ENCODE data around the gene CRELD1. TPM values are rescaled to one million over a fixed set of nuclear protein-coding genes. Genes with fewer than 3 reads are reported as not detected.
A peak's percentile ranks its signal among the peaks of the same experiment; 100 is the strongest.

Gene CRELD1
- total RNA-seq, 4 donors from 2014 or later = 7.1 to 36.8 (median 18.9) TPM

DNA sequence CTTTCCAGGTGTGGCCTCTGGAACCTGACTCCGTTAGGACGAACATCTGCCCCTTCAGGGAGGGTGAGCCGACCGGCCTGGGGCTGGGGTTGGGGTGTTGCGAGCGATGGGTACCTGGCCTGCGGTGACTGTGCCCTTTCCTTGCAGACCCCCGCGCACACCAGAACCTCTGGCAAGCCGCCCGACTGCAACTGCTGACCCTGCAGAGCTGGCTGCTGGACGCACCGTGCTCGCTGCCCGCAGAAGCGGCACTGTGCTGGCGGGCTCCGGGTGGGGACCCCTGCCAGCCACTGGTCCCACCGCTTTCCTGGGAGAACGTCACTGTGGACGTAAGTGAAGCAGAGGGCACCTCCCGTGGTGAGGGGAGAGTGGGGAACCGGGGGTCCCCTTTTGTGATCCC lies 5.5 kb upstream of the CRELD1 start:
- in situ Hi-C loops (cut with MboI; ENCODE audit: low pct_ligation_motif_present in 1 of 4, low pct_unique_long_range_greater_than_20kb in 1 of 4, low sequenced_read_pairs in 3 of 4) (no loop called here), intact Hi-C loops (cut with DNase I; ENCODE audit: low total_unique reads) (no loop called here)
- TF ChIP-seq, protein P1, sequence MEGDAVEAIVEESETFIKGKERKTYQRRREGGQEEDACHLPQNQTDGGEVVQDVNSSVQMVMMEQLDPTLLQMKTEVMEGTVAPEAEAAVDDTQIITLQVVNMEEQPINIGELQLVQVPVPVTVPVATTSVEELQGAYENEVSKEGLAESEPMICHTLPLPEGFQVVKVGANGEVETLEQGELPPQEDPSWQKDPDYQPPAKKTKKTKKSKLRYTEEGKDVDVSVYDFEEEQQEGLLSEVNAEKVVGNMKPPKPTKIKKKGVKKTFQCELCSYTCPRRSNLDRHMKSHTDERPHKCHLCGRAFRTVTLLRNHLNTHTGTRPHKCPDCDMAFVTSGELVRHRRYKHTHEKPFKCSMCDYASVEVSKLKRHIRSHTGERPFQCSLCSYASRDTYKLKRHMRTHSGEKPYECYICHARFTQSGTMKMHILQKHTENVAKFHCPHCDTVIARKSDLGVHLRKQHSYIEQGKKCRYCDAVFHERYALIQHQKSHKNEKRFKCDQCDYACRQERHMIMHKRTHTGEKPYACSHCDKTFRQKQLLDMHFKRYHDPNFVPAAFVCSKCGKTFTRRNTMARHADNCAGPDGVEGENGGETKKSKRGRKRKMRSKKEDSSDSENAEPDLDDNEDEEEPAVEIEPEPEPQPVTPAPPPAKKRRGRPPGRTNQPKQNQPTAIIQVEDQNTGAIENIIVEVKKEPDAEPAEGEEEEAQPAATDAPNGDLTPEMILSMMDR (IDR thresholded peaks at IDR 0.05) = no peak
- TF ChIP-seq POLR2A (IDR thresholded peaks at IDR 0.05) (no peak), EP300 (IDR thresholded peaks at IDR 0.05; ENCODE audit: low read depth) (no peak), POLR2AphosphoS5 (IDR thresholded peaks at IDR 0.05) (no peak)
- Histone ChIP-seq H3K27me3 (no peaks in the 10 kb centered on the region), H3K9me3 (no peaks in the 10 kb centered on the region), H3K4me3 (no peak overlapping the region), H3K4me1 (peaks cover 0 to 13% (median 9%) of the 10 kb centered on the region in 4 donors), H3K27ac (no peak overlapping the region), H3K36me3 (no peaks in the 10 kb centered on the region)
- no peak for DNase-seq
- WGBS, 2 donors (ENCODE audit: low coverage in 1 of 2) = 92% methylated on average over 16 of the region's 23 CpGs; no CpG with 5 or more reads in 1 of the 2 donors

DNA sequence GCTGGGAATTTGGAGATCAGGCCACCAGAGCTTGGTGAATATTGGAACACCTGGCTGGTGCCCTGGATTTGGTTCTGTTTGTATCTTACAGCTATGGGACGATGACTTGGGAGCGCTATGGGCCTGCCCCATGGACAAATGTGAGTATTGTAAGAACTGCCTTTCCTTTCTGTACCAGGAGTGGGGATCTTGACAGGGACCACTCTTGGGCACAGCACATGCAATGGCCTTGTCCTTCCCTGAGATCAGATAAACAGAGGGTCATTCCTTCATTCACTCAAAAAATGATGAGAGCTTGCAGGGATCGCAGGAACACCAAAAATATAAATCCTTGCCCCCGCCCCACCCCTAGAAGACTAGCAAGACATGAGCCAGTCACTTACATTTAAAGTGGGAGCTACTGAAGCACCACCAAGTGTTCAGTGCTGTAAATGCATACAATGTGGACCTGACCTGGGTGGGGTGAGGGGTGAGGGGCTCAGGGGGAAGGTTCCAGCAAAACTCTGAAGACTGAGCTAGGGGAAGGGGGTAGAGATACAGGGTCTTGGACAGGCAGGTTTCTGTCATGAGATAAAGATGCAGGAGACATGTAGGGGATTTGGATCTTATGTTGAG lies 2.7 kb upstream of the CRELD1 start:
- DNase-seq = no peak
- intact Hi-C loops (cut with DNase I; ENCODE audit: low total_unique reads) = no loop called here
- Histone ChIP-seq H3K36me3 (no peaks in the 10 kb centered on the region), H3K27ac (no peak overlapping the region), H3K4me3 (no peak overlapping the region), H3K4me1 (peaks cover 11 to 33% (median 25%) of the 10 kb centered on the region in 4 donors), H3K27me3 (no peaks in the 10 kb centered on the region), H3K9me3 (no peaks in the 10 kb centered on the region)
- in situ Hi-C loops (cut with MboI; ENCODE audit: low pct_ligation_motif_present in 1 of 4, low pct_unique_long_range_greater_than_20kb in 1 of 4, low sequenced_read_pairs in 3 of 4) = no loop called here
- TF ChIP-seq POLR2AphosphoS5 (IDR thresholded peaks at IDR 0.05) (no peak), POLR2A (IDR thresholded peaks at IDR 0.05) (no peak), EP300 (IDR thresholded peaks at IDR 0.05; ENCODE audit: low read depth) (no peak)
- TF ChIP-seq, protein P1 (IDR thresholded peaks at IDR 0.05) = peak in 1 of 5 experiments; percentile 11
- WGBS, 2 donors (ENCODE audit: low coverage in 1 of 2) = 80 to 87% methylated on average over 1 to 4 of the region's 4 CpGs

DNA sequence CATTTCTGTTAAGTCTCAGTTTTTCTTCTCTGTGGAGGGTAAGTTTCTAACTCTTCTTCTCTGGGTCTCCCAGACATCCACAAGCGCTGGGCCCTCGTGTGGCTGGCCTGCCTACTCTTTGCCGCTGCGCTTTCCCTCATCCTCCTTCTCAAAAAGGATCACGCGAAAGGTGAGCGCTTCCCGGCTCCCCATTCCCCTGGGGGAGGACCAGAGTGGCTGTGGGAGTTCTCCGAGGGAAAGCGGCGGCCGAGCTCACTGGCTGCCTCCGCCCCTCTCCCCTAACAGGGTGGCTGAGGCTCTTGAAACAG lies 1.1 kb upstream of the CRELD1 start:
- in situ Hi-C loops (cut with MboI; ENCODE audit: low pct_ligation_motif_present in 1 of 4, low pct_unique_long_range_greater_than_20kb in 1 of 4, low sequenced_read_pairs in 3 of 4) (no loop called here), intact Hi-C loops (cut with DNase I; ENCODE audit: low total_unique reads) (no loop called here)
- no peaks in the 10 kb centered on the region for H3K36me3 ChIP-seq
- DNase-seq = no peak
- WGBS, 2 donors (ENCODE audit: low coverage in 1 of 2) = 3% methylated on average over 13 of the region's 13 CpGs; no CpG with 5 or more reads in 1 of the 2 donors
- no peak for TF ChIP-seq POLR2AphosphoS5 (IDR thresholded peaks at IDR 0.05)
- TF ChIP-seq EP300 (IDR thresholded peaks at IDR 0.05; ENCODE audit: low read depth) = no peak
- no peak for TF ChIP-seq POLR2A (IDR thresholded peaks at IDR 0.05)
- TF ChIP-seq, protein P1 (IDR thresholded peaks at IDR 0.05) = no peak
- H3K27ac ChIP-seq = peak overlapping the region; percentile 90 to 100 (median 96)
- H3K4me1 ChIP-seq = peaks cover 11 to 35% (median 27%) of the 10 kb centered on the region in 4 donors
- no peaks in the 10 kb centered on the region for H3K27me3 ChIP-seq
- H3K4me3 ChIP-seq = peak overlapping the region; percentile 64 to 94 (median 86)
- no peaks in the 10 kb centered on the region for H3K9me3 ChIP-seq

DNA sequence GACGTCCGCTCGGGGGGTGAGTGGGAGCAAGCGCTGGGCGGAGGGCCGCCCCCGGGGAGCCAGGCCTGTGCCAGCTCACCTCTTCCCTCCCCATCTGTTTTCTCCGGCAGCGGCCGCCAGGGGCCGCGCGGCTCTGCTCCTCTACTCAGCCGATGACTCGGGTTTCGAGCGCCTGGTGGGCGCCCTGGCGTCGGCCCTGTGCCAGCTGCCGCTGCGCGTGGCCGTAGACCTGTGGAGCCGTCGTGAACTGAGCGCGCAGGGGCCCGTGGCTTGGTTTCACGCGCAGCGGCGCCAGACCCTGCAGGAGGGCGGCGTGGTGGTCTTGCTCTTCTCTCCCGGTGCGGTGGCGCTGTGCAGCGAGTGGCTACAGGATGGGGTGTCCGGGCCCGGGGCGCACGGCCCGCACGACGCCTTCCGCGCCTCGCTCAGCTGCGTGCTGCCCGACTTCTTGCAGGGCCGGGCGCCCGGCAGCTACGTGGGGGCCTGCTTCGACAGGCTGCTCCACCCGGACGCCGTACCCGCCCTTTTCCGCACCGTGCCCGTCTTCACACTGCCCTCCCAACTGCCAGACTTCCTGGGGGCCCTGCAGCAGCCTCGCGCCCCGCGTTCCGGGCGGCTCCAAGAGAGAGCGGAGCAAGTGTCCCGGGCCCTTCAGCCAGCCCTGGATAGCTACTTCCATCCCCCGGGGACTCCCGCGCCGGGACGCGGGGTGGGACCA lies 632 bp upstream of the CRELD1 start:
- peak; percentile 89 for DNase-seq
- WGBS, 2 donors (ENCODE audit: low coverage in 1 of 2) = 1% methylated on average over 56 of the region's 77 CpGs; no CpG with 5 or more reads in 1 of the 2 donors
- Histone ChIP-seq H3K27me3 (no peaks in the 10 kb centered on the region), H3K9me3 (no peaks in the 10 kb centered on the region), H3K27ac (peak overlapping the region; percentile 90 to 100 (median 96)), H3K4me3 (peak overlapping the region; percentile 64 to 94 (median 86)), H3K36me3 (no peaks in the 10 kb centered on the region), H3K4me1 (peaks cover 11 to 35% (median 27%) of the 10 kb centered on the region in 4 donors)
- in situ Hi-C loops (cut with MboI; ENCODE audit: low pct_ligation_motif_present in 1 of 4, low pct_unique_long_range_greater_than_20kb in 1 of 4, low sequenced_read_pairs in 3 of 4) (no loop called here), intact Hi-C loops (cut with DNase I; ENCODE audit: low total_unique reads) (no loop called here)
- TF ChIP-seq POLR2AphosphoS5 (IDR thresholded peaks at IDR 0.05) (peak in 1 of 3 donors; percentile 11), POLR2A (IDR thresholded peaks at IDR 0.05) (no peak)
- TF ChIP-seq, protein P1 (IDR thresholded peaks at IDR 0.05) = peak; percentile 66 to 91 (median 81)

Measured in transverse colon (tissue), 4 donors.